GM18517 (cell line): ENCODE data around the gene GRB10.
A peak's percentile ranks its signal among the peaks of the same experiment; 100 is the strongest.

Experiments
- ATAC-seq: cut with Tn5 transposase; IDR thresholded peaks from one replicate; pipeline ENCODE4 v1.9.1; 2021; ENCODE audit warnings: mild to moderate bottlenecking, moderate library complexity; ENCODE audit not compliant: unreplicated experiment

Gene GRB10

DNA sequence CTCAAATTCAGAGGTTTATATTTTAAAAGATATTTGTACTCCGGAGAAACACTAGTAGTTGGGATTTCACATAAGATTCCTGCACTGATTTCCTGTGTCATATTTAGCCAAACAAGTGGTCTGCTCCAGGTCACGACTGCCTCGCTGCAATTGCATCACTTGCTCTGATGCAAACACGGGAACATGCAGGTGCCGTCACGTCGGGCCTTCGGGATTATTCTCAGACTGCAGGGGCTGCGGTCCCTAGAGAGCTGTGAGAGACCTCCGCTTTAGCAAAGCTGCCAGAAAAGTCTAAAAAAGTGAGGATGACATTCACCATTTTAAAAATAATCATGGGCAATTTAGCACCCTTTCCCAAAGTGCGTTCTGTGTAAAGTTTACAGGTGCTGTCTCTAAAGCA is 124.0 kb downstream of the GRB10 start:
- ATAC-seq, result no peak

GRCh38 chr7:50657912-50658311 is 124.8 kb downstream of the GRB10 start:
- ATAC-seq, result no peak

DNA sequence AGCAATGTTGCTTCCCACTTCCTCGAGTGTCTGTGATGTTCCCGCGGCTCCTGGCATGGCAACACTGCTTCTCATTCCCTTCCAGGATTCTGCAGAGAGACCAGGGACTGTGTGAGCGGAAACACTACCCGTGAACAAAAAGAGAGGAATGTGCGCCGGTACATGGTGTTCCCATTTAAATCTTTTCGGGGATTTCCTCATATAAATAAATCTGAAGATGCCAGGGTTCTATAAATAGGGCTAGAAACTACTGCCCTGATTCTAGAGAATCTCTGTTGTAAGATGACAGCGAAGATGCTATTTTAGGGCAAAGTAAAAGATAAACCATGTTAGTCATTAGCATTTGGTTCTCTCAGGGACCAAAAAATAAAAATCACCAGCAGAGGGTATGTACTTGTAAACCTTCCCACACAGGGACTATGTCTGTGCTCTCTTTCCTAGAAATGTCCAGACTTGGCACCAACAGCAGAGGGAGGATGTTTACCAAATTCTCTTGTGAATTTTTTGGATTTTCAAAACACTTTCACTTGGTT is 125.3 kb downstream of the GRB10 start:
- ATAC-seq, result peak; percentile 35

DNA sequence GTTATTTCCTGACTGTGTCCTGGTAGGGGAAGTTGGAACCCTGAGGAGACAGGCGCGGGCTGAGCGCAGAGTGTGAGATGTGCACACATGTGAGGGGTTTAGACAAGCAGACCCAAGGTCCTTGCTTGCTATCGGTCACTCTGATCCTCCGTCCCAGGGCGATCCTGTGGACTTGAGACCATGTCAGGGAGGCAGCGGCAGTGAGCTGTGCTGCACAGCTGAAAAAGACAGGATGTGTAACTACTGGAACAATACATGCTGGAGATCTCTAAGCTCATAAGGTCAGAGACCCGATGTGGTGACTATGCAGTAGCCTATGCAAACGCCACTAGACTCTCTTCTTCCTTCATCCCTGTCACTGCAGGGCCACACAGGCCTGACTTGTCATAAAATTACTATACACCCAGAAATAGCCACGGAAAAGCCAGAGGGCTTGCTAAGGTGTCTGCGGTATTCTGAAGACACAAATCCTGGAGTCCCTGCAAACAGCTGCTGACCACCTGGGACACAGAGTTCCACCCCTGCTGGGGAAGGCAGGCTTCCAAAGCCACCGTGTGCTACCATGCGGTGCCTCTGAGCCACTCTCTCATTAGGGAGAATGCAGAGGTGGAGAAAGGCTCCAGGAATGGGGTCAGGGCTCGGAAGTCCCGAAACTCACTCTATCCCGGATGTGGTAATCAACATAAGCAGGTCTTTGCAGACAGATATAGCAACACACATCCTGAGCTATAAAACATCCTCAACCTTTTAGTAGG is 126.4 kb downstream of the GRB10 start:
- no peak for ATAC-seq

DNA sequence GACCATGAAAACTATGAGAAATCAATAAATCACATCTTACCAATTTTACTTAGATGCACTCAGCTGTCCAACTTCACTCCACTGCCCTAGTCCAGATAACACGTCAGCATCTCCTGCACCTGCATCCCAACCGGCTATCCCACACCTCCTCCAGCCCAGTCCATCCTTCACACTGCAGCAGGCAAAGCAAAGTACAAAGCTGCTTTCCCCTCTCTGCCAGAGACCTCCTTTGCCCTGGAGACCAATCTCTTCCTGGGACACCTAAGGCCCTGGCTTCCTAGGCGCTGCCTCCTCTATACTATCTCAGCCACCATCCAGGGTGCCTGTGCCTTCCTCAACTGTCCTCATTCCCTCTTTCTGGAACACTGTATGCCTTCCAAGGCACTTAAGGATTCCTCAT is 127.2 kb downstream of the GRB10 start:
- ATAC-seq, result no peak

GRCh38 chr7:50655020-50655419 is 127.7 kb downstream of the GRB10 start:
- ATAC-seq, result no peak

GRCh38 chr7:50653981-50654425 is 128.7 kb downstream of the GRB10 start:
- no peak for ATAC-seq

DNA sequence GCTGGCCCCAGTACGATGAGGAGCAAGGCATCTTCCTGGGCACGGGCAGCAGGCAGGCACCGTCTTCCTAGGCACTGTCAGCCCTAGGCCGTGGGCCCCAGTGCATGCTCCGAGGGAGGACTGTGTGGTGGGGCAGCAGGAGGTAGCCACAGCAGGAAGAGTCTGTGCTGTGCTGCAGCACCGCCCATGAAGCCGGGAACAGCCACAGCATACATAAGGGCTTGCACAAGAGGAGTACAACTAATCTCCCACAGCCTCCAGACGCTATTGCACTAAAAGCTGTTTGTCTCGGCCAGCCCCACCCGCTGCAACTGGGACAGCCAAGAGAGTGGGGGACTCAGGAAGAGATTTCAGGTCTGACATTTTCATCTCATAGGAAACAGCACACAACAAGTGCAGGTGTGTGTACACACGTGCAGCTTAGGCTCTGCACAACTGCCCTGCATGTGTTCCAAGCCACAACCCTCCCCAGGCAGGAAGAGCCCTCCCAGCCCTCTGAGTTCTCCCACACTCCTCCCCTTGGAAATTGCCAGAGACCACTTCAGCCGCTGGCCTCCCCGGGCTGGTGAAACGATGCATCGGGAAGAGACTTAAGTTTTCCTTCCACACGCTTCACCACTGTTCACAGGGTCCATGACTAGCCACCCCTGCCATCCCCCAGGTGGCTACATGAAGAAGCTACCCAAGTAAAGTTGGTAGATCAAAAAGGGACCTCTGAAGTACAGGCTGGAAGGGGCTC is 129.4 kb downstream of the GRB10 start:
- ATAC-seq, result no peak

DNA sequence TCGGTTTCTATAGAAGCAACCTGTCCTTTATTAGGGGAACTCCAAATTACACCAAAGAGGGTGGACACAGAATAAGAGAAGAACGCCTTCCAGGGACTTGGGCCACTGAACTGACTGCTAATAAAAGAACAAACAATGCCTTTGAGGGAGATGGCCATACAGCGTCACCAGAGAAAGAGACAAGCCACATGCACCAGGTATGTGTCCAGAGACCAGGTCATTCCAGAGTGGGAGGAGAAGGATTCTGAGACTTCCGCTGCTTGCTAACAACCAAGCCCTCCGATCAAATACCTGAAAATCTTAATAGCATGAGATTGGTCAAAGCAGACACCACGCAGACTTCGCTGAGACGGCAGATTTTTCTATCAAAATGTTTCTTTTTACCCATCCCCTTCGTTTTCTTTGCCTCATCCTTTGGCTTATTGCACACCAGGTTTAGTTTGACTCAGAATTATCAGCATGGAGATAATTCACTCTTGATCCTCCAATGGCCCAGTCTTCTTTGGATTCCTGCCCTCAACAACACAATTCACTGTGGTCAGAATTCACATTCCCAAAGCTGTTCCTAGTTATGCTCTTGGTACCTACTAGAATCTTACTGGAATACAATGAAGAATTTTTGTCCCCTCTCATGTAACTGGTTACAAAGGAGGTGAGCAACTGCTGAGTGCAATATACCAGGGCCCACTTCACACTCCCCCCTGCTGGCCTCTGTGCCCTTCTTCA is 130.1 kb downstream of the GRB10 start:
- ATAC-seq, result no peak

GRCh38 chr7:50651271-50651989 is 131.3 kb downstream of the GRB10 start:
- ATAC-seq, result peak; percentile 72

- ATAC-seq, result no peak
Measured at GRCh38 chr7:50650057-50650664, 132.5 kb downstream of the GRB10 start.

GRCh38 chr7:50649259-50649885 is 133.3 kb downstream of the GRB10 start:
- ATAC-seq, result no peak

DNA sequence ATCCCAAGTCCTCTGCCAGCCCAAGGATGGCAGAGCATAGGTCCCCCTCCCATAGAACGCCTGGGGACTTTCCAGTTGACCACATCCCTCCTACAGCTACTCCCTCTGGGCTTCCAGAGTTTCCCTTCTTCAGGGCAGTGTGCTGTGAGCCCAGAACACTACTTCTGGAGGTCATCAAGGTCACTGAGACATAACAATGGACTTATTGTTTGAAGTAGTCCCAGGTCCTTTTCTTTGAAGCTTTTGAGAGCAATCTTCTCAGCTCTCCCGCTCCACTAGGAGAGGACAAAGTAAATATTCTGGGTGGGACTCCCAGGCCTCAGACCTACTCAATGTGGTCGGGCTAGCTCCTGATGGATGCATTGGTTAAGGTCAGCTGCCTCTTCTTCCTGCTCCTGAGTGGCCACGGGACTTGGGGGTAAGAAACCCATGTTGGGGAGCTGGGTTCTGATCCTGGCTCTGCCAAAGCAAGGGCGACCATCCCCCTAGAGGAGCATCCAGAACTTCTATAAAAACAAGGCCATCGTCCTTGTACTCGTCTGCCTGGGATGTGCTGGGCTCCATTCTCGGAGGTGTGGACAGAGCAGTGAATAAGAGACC is 134.0 kb downstream of the GRB10 start:
- ATAC-seq, result no peak

GRCh38 chr7:50648076-50648475 is 134.6 kb downstream of the GRB10 start:
- no peak for ATAC-seq

- ATAC-seq, result no peak
Measured at GRCh38 chr7:50647286-50647980, 135.3 kb downstream of the GRB10 start.

DNA sequence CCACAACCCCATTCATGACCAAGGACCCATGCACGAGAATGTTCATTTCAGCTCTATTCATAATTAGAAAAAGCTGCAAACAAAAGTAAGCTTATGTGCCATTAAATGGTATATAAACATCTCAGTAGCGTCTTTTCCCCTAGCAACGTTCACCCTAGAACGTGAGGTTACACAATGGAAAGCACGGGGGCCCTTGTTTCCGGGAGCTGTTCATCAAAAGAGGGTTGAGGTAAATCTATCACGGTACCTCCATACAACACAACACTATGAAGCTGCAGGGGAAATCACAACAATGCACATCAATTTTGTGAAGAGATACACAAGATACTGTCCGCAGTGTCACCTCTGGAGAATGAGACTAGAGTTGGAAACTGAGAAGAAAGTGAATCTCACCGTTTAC is 136.6 kb downstream of the GRB10 start:
- no peak for ATAC-seq

GRCh38 chr7:50645186-50645585 is 137.5 kb downstream of the GRB10 start:
- no peak for ATAC-seq

- ATAC-seq, result no peak
Measured at GRCh38 chr7:50644586-50644985, 138.1 kb downstream of the GRB10 start.

DNA sequence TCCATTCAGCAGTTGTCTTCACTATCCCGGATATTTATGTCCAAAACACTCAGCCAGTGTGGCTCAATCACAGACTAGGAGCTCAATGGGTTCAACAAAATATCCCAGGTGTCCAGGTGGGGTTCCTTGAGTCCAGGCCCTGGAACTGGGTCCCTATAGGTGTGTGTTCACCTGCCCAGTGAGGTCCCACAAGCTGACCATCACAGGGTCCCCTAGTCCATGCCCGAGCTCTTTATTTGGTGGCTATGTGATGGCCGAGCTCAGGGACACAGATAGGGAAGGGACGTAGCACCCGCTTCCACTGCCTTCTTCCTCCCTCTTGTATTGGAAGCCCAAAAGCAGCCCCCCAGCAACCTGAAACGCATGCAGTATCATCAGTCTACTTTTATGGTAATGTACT is 138.6 kb downstream of the GRB10 start:
- ATAC-seq, result no peak
